ENCODE measurements around the gene NR2E3. TPM values are rescaled to one million over a fixed set of nuclear protein-coding genes. Genes with fewer than 3 reads are reported as not detected.

Gene NR2E3
- total RNA-seq, 1 experiment from 2014 or later = 0.31 TPM

GRCh38 chr15:71812966-71813722 is 2.8 kb downstream of the NR2E3 start:
- H3K4me1 ChIP-seq (ENCODE audit: insufficient read depth, low read length) = no peaks in the 10 kb centered on the region
- no peak overlapping the region for H4K5ac ChIP-seq (ENCODE audit: insufficient read length, low read depth, low read length)
- DNase-seq = no peak
- Mint-ChIP-seq H3K4me1 (peaks cover 9 to 15% of the 10 kb centered on the region in 2 experiments), H3K4me3 (no peak overlapping the region), H3K36me3 (ENCODE audit: insufficient read depth in 1 of 3, low read depth in 3 of 3) (peaks cover 0 to 4% (median 2%) of the 10 kb centered on the region in 3 experiments; a peak in 4 of 7 replicates), H3K27ac (peak overlapping the region in 2 of 3 experiments; percentile 57 to 97; a peak in 3 of 7 replicates), H3K9me3 (peaks cover 0 to 3% of the 10 kb centered on the region in 2 experiments; a peak in 2 of 5 replicates), H3K27me3 (ENCODE audit: low read depth) (peaks cover 4% of the 10 kb centered on the region)
- no peak overlapping the region for H2AFZ ChIP-seq (ENCODE audit: low read length)
- H2BK20ac ChIP-seq (ENCODE audit: low read depth, low read length, poor library complexity, severe bottlenecking) = no peak overlapping the region
- no peak overlapping the region for H3T11ph ChIP-seq (ENCODE audit: low read length)
- H3K14ac ChIP-seq (ENCODE audit: insufficient read depth, low read length) = no peak overlapping the region; the same call in 1 of the 2 replicates
- no peak overlapping the region for H4K8ac ChIP-seq (replicated peaks; ENCODE audit: insufficient read length, low read depth, low read length)
- no peak overlapping the region for H3K18ac ChIP-seq (ENCODE audit: insufficient read length, low read depth, low read length)
- H3K27ac ChIP-seq (ENCODE audit: insufficient read length, low read depth, low read length) = no peak overlapping the region
- no peaks in the 10 kb centered on the region for H3K27me3 ChIP-seq (ENCODE audit: insufficient read depth, low read length)
- H3K4me2 ChIP-seq (ENCODE audit: insufficient read depth, insufficient read length, low read length) = no peak overlapping the region
- H3K79me2 ChIP-seq (ENCODE audit: insufficient read depth, low read length) = no peaks in the 10 kb centered on the region
- no peak overlapping the region for H3K9ac ChIP-seq (ENCODE audit: extremely low read depth, insufficient read length, low read length)
- H2BK120ac ChIP-seq (ENCODE audit: low read depth, low read length, poor library complexity, severe bottlenecking) = no peak overlapping the region
- H3K23me2 ChIP-seq (ENCODE audit: insufficient read length, low read depth, low read length, poor library complexity, severe bottlenecking) = no peaks in the 10 kb centered on the region
- H3K79me1 ChIP-seq (ENCODE audit: insufficient read depth, low read depth, low read length, poor library complexity, severe bottlenecking) = no peaks in the 10 kb centered on the region
- H3K56ac ChIP-seq (ENCODE audit: insufficient read length, low read depth, low read length) = no peak overlapping the region
- no peak overlapping the region for H2BK15ac ChIP-seq (ENCODE audit: low read depth, low read length)
- H4K20me1 ChIP-seq (ENCODE audit: control insufficient read depth, insufficient read depth, insufficient read length) = no peaks in the 10 kb centered on the region
- H3K9me3 ChIP-seq (ENCODE audit: control insufficient read depth, low read depth, low read length) = no peaks in the 10 kb centered on the region
- no peak for TF ChIP-seq CTCF (conservative IDR thresholded peaks at IDR 0.05)
- H3K4ac ChIP-seq (ENCODE audit: low read depth, low read length) = no peak overlapping the region
- no CpG with 5 or more reads among the region's 16 CpGs for WGBS (ENCODE audit: extremely low coverage, insufficient read length, low lambda C conversion rate)
- no peak overlapping the region for H4K91ac ChIP-seq (ENCODE audit: insufficient read length, low read depth, low read length)
- H2BK12ac ChIP-seq (ENCODE audit: insufficient read length, low read depth, low read length) = no peak overlapping the region
- H3K23ac ChIP-seq (ENCODE audit: insufficient read length, low read depth, low read length) = no peak overlapping the region
- no peak overlapping the region for H2AK5ac ChIP-seq (ENCODE audit: insufficient read length, low read length)
- H2BK5ac ChIP-seq (ENCODE audit: insufficient read length, low read length) = no peak overlapping the region
